Breast epithelium (tissue), 3 donors: ENCODE data around the gene PLCL2.

Source experiments
- CTCF ChIP-seq, 3 donors: fragments of 450-650 bp; IDR thresholded peaks; one replicate each; pipeline ENCODE4 v1.5.1; 2016 to 2017; ENCODE audit warnings: antibody characterized with exemption in 3 of 3, mild to moderate bottlenecking in 3 of 3, moderate library complexity in 3 of 3
- POLR2A ChIP-seq: fragments of 450-650 bp; IDR thresholded peaks from one replicate; pipeline ENCODE4 v1.6.1; 2016; ENCODE audit warnings: antibody characterized with exemption, mild to moderate bottlenecking, moderate library complexity

DNA sequence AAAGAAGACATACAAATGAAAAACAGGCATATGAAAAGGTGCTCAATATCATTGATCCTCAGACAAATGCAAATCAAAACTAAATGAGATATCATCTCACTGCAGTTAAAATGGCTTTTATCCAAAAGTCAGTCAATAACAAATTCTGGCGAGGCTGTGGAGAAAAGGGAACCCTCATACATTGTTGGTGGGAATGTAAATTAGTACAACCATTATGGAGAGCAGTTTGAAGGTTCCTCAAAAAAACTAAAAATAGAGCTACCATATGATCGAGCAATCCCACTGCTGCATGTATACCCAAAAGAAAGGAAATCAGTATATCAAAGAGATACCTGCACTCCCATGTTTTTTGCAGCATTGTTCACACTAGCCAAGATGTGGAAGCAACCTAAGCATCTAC lies 165.8 kb downstream of the PLCL2 start:
- TF ChIP-seq CTCF (IDR thresholded peaks at IDR 0.05) (no peak), POLR2A (no peak)
